Measurements from ENCODE around the gene RABAC1.

The RABAC1 gene

DNA sequence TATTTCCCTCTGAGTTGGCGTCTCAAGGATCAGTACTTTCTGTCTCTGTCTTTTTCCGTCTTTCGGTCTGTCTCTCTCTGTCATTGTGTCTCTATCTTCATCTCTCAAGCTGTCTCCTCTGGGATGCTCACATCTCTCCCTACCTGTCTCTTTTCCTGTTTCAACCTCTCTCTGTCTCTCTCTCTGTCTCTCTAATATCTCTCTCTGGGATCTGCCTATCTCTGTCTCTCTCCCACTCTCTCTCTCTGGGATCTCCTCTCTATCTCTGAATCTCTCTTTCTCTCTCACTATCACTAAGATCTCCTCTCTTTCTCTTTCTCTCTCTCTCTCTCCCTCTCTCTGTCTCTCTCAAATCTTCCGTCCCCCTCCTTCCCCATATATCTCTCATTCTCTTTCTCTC is 30.9 kb upstream of the RABAC1 start:
- no peak for DNase-seq

DNA sequence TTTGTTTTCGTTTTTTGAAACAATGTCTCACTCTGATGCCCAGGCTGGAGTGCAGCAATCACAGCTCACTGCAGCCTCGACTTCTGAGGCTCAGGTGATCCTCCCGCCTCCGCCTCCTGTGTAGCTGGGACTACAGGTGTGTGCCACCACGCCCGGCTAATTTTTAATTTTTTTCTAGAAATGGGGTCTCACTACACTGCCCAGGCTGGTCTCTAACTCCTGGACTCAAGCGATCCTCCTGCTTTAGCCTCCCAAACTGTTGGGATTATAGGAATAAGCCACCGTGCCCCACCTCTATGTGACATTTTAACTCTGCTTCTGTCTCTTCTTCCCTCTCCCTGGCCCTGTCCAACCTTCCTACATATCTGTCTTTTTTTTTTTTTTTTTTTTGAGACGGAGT is 29.8 kb upstream of the RABAC1 start:
- no peak for DNase-seq

DNA sequence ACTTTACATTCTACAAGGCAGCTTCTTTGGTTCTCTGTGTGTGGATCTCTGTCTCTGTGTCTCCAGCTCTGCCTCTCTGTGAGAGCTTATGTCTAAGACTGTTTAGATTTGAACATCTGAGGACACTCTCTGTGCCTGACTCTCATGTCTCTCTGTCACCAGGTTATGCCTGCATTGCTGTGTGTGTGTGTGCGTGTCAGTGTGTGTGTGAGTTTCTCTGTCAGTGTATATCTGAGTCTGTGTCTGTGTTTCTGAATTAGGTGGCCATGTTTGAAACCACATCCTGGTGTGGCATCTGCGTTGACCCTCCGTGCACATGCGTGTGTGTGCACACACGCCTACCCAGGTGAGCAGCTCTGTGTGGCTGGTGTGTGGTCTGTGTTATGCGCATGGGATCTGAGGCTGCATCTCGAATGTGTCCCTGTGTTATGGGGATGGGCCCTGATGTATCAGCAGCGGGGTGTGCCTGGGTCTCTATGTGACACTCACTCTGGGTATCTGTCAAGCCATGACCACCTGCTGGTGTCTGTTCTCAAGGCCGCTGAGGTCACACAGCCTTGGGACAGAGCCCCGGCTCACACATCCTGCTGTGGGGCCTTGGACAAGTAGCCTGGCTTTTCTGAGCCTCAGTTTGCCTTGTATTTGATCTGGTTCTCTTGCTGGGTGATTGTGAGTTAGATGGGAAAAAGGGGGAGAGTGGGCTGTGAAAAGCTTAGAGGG is 28.2 kb upstream of the RABAC1 start:
- DNase-seq, result no peak

DNA sequence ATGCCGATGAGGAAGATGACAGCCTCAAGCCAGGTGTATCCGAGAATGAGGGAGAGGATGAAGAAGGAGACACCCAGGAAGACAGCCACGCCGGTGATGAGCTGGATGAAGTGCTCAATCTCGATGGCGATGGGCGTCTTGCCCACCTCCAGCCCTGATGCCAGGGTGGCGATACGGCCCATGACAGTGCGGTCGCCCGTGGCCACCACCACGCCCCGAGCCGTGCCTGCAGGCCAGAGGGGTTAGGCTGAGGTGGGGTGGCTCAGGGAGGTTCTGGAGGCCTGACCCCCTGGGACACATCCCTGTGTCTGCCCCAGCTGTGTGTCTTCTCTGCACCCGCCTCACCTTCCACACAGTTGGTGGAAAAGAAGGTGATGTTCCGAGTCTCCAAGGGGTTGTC is 25.8 kb upstream of the RABAC1 start:
- no peak for DNase-seq

DNA sequence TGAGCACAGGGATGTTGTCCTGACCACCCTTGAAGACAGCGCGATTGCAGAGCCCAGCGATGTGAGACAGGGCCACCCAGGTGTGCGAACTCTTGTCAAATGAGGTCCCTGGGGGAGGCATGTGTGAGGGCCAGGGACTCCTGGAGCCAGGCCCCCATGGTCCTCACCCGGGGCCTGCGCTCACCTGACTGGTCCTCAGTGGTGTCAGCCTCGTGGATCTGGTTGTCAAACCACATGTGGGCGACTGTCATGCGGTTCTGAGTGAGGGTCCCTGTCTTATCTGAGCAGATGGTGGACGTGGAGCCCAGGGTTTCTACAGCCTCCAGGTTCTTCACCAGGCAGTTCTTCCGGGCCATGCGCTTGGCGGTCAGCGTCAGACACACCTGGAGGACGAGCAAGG is 22.6 kb upstream of the RABAC1 start:
- DNase-seq, result no peak

DNA sequence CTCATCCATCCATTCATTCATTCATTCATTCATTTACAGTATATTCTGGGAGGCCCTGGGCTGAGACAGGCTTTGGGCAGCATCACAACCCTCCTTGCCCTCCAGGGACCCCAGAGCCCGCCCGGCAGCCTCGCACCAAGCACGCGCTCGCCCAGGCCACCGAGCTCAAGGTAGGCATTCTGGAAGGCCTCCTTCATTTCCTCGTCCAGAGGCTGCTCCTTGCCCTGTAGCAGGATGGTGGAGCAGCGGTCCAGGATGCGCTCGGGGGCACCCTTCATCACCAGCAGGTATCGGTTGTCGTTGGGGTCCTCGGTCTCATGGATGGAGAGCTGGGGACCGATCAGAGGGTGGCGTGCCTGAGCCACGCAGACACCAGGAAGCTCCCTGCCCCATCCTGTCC is 19.3 kb upstream of the RABAC1 start:
- no peak for DNase-seq

DNA sequence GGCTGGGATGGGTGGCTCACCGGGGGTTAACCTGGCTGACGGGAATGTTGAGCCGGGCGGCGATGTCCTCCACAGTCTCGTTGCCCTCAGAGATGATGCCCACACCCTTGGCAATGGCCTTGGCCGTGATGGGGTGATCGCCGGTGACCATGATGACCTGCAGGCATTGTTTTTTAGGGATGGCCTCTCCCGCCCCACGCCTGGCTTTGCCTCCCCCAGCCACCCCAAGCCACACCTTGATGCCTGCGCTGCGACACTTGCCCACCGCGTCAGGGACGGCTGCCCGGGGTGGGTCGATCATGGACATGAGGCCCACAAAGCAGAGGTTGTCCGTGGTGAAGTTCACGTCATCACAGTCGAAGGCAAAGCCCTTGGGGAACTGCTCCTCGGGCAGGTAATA is 18.8 kb upstream of the RABAC1 start:
- DNase-seq, result no peak

DNA sequence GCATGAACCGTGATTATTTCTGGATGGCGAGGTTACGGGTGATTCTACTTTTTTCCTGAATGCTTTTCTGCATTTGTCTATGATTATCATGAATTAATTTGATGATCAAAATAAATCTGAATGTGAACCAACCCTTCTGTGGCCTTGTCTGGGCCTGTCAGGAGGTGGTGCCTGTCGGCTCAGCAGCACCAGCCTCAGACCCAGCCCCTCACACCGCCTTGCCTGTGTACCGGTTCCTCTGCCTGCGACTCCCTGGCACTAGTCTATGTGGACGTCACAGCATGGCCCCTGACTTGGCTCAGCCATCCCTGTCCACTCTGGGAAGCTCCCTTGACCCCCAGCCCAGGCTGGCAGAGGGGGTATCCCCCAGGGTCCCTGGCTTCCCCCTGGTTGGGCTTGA is 15.5 kb upstream of the RABAC1 start:
- no peak for DNase-seq

DNA sequence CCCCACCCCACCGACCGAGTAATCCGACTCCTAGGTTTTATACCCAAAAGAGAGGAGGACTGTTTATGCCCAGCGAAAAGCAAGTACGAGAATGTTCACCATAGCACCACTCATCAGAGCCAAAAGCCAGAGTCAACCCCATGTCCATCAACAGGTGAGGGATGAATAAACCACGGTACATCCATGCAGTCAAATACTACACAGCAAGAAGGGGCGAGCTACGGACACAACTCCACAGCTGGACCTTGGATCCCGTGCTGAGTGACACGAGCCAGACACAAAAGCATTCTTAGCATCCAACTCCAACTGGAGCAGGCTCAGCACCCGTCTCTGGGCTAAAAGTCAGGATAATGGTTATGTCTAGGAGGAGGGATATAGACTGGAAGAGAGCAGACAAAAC is 12.2 kb upstream of the RABAC1 start:
- no peak for DNase-seq

DNA sequence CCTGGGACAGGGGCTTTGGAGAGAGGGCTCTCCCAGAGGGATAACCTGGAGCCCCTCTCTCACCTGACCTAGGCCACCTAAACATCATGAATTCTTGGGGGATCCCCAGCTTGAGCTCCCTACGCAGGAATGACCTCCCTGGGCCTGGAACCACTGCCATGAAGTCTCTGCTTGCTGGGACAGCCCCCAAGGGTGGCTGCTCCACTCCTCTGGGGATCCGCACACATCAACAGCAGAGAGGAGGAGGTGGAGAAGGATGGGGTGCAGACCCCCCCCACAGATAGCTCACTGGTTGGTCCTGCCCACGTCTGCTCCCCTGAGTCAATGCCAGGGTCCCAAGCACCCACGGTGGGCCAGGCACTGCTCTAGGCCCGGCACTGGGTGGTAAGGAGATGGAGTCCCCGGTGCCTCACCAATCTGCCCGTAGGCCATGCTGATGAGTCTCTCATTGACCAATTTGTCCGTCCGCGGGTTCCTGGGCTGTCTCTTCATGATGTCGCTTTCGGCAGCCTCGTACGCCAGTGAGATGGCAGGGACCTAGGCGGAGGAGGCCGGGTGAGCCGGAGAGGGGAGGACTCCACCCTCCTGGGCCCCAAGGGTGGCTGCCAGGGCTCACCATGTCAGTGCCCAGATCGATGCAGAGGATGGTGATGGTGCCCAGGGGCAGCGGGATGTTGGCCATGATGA is 10.8 kb upstream of the RABAC1 start:
- no peak for DNase-seq

DNA sequence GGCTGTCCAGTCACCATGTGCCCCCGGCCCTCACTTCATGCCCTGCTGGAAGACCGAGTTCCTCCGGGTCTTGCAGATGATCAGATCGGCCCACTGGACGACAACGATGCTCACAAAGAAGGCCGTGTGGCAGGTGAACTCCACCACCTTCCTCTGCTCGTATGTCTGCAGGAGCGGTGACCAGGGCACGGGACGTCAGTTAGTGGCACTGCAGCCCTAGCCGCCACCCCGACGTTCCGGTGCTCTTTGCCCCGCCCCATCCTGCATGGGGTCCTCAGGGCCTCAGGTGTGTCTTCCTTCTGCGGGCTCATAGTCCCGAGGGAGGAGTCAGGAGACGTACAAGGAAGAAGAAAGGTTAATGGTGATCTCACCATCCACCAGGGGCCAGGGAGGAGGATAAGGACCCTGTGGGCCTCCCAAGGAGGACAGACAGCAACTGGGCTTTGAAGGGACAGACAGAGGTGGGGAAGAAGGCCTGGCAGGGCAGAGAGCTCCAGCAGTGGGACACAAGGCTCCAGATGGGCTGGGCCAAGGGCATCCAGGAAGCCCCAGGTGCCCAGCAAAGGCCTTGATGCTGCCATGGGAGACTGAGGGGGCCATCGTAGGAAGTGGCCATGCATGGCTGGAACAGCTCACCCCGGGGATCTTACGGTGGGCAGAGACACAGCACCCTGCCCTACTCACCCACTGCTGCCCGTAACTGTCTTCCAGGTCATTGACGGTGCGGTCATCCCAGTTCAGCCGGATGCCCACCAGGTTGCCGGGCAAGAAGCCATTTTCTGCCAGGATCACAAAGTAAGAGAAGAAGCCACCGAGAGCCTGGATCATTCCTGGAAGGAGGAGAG is 9.9 kb upstream of the RABAC1 start:
- DNase-seq, result no peak

DNA sequence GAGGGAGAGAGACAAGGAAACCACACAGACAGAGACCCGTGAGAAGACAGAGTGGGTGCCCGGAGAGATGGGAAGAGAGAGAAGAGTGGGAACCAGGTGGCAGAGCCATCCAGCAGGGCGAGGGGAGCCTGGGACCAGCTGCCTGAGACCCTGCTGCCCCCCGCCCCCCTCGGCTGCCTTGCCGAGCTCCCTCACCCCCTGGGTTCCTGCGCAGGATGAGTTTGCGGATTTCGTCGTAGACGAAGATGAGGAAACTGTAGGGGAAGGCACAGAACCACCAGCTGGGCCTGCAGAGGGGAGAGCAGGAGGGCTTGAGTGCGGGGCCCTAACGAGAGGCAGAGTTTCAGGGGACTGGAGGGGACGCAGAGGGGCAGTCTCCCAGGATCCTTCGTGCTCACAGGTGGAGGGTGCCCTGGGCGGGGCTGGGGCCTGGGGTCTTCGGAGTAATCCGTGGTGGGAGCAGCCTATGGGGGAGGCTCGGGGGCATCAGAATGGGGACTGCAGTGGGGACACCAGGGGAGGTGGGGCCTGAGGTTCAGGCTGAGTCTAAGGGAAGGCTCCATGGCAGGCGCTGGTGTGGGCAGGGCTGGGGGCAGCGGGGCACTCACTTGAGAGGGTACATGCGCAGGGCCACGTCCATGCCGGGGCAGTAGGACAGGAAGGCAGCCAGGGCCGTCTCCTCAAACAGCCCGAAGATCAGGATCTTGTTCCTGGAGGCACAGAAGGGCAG is 8.1 kb upstream of the RABAC1 start:
- no peak for DNase-seq

DNA sequence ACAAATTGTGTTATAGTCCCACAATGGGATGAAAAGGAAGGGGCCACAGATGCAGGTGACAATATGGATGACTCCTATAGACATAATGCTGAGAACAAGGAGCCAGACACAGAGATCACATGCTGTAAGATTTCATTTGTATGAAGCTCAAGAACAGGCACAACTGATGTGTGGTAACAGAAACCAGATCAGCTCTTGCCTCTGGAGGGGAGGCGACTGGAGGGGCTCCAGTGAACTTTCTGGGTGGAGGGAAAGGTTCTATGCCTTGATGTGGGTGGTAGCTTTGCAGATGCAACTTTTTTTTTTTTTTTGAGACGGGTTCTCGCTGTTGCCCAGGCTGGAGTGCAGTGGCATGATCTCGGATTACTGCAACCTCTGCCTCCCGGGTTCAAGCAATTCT is 6.0 kb upstream of the RABAC1 start:
- DNase-seq, result no peak

DNA sequence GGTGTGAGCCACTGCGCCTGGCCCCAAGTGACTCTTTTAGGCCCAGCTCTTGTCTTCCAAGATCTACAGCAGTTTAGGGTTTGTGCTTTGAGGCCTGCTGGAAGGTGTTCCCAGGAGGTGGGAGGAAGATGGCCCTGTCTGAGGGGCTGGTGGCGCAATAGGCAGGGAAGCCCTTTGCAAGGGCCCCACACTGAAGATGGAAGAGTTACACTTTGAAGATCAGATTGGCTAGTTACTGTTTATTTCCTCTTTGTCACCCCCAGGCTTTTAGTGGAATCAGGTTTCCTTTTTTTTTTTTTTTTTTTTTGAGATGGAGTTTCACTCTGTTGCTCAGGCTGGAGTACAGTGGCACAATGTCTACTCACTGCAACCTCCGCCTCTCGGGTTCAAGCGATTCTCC is 1.9 kb upstream of the RABAC1 start:
- no peak for DNase-seq

DNA sequence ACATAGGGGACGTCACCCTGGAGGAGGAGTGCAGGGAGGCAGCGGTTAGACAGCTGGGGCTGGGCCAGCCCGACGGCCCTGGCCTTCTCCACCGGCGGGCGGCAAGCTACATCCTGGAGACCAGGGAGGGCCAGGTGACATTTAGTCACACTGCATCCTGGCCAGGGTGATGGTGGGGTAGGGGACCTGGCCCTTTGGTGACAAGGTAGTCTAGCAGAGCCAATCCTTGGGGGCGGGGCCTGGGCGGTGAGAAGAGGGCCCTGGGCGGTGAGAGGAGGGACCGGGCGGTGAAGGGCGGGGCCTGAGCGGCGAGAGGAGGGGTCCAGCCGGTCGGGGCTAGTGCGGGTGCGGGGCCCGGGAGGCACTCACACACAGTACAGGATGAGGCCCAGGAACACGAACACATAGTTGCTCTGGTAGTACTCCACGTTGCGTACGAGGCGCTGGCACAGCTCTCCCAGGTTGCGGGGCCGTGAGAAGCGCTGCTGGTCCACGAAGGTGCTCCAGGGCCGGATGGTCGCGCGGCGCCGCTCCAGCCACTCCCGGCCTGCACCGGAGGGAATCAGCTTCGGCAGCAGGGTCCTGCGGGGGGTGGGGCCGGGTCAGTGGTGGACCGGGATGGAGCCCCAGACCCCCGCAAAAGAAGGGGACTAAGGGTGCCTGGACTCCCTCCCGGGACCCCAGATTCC is 610 bp downstream of the RABAC1 start:
- DNase-seq, result peak in 40 of 56 donors; percentile 5 to 77 (median 37)

DNA sequence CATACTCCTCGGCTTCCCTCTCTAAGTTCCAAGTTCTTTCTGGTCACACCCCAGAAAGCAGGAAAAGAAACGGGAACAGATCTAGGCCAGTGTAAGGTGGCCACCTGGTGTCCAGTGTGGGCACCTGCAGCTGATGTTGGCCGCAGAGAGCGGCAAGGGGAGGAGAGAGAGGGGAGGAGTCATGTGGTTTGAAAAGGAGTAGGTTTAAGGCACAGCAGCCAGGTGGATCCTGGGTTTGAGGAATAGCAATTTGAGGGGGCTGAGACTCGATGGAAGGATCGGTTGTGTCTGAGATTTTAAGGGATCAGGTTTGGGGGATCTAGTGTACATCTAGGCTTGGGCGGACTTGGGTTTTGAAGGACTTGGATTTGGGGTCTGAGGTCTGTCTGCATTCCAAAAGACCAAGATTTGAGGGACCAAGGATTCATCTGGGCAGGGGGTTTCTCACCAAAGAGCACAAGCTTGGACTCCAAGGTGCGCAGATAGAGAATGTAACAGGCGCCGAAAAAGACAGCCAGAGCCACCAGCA is 1.2 kb downstream of the RABAC1 start:
- peak in 34 of 56 donors; percentile 2 to 58 (median 24) for DNase-seq

DNA sequence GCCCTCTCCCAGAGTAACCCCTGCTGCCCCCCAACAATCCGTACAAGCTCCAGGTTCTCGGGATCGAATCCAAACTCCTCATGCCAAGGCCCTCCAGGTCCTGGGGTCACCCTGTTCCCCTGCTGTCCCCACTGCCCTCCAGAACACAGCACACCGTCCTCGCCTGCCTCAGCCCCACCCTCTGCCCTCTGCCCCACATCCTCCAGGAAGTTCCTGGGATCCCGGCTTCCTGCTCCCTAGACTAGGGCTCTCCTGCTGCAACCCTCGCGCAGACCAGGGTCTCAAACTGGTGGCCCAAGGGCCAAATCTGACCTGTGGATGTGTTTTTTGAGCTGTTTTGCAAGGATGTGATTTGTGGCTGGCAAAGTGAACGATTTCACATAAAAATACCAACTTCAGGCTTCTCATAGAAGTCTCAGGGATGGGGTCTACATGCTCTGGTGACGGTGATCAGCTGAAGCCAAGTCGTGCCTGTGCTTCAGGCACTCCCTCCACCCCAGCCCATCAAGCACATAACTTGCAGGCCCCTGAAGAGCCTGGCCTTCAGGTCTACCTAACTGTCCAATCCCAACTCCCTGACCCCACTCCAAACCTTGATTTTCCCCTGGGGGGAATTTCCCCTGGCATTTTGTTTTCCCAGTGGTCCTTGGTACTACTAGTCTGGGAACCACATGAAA is 1.8 kb downstream of the RABAC1 start:
- no peak for DNase-seq

DNA sequence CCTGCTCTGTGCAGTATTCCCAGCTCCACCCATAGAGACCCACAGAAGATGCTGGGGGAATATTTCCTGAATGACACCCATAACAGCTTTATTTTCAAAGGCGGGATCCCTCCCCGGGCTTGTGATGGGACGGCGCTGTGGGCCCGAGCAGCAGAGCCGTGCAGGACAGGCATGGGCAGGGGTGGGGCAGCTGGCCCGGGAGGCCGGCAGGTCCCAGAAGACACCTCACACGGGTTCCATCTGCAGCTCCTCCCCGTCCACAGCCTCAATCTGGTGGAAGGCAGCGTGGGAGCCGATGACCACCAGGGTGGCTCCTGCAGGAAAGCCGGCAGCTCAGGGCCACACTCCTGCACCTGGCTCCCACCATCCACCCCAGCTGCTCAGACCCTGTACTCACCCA is 2.5 kb downstream of the RABAC1 start:
- DNase-seq, result no peak

DNA sequence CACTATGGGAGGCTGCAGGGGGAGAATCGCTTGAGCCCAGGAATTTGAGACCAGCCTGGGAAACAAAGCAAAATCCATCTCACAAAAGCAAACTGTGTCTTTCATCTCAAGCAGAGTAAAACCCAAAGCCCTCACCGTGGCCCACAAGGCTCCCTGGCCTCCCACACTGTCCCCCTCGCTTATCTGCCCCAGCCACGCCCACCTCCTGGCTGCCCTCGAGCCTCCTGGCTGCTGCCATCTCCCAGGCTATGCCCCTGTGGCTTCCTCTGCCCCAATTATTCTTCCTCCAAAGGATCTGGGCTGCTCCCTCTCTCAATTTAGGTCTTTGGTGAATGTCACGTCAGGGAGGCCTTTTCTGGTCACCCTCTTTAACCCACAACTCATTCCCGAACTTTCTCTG is 3.6 kb downstream of the RABAC1 start:
- no peak for DNase-seq

DNA sequence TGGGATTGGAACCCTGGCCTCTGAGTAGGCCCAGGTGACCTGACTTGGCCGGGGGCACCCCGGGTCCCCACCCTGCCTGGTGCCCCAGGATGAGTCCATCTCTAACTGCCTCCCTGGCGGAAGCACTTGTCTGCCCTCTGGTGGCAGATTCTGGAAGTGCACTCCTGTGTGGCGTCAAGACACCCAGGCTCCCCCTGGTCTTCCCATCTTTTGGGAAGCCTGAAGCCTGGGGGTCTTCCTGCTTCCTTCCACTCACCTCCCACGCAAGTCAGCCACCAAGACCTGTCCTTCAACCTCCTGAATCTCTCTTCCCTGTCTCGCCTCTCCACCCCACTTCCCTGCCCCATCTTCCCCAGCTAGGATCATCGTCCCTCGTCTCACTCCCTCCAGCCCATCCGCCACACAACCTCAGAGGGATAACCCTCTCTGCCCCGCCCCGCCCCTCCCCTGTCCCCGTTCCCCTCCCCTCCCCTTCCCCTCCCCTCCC is 7.4 kb downstream of the RABAC1 start:
- peak in 53 of 56 donors; percentile 4 to 81 (median 44) for DNase-seq

Measured in amygdala (tissue), 56 donors.